Left forelimb (tissue), 1 donor: Measurements from ENCODE around the gene RIMS4.

Experiments used
- DNase-seq: peaks from one replicate; pipeline ENCODE4 v3.0.0-alpha.2; 2018; ENCODE audit warnings: low spot score

RIMS4 gene

DNA sequence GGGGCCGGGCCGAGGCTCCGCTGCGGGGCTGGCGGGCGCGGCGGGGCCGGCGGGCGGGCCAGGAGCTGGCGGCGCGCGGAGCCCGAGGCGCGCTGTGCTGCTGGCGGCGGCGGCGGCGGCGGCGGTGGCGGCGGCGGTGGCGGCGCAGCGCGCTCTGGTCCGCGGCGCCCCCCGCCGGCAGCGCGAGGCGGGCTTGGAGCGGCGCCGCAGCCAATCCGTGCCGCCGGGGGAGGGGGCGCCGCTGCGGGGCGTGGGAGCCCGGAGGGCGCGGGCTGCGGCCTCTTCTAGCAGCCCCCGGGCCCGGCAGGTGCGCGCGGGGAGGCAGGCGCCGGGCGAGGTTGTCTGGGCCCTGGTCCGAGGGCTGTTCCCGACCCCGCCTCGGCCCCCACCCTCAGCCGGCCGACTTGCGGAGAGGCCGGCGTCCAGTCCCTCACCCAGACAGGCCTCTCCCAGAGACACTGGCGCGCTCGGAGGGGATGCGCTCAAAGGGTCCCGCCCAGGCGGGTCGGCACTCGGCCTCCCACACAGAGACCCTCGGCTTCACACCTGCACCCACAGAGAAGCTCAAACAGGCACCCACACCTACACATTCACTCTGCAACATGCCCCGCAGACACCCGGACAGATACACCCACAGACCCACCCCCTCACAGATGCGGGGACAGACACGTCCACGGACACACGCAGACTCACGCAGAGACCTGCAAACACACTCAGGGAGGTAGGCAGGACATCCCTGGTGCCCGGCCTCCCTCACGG, at the start of gene RIMS4:
RIMS4 (minus strand) TSS at position 156 of the 759 bp plus-strand sequence. CDS start 275 bp downstream, outside the sequence.
- peak; percentile 53 for DNase-seq

- no peak for DNase-seq
These were observed 48.4 kb upstream of the RIMS4 start for GRCh38 chr20:44858606-44859360.

DNA sequence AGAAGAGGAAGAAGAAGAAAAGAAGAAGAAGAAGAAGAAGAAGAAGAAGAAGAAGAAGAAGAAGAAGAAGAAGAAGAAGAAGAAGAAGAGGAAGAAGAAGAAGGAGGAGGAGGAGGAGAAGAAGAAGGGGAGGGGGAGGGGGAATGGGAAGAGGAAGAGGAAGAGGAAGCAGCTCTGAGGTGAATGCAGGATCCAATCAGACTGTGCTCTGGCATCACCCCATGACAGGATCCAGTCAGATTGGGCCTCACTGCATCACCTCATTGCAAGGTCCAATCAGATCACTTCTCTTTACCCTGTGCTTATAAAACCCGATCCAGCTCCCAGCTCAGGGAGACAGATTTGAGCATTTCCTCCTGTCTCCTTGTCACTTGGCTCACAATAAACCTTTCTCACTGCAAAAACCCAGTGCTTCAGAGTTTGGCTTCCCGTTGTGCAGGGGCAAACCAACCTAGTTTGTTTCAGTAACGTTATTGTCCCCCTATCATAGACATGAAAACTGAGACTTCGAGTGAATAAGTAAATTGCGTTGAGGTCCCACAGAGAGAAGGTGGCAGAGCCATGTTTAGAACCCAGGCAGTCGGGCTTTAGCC, 46.6 kb upstream of the RIMS4 start:
- DNase-seq, result no peak

- no peak for DNase-seq
These were observed 46.1 kb upstream of the RIMS4 start for GRCh38 chr20:44856442-44856841.

- no peak for DNase-seq
These were observed 41.2 kb upstream of the RIMS4 start for GRCh38 chr20:44851545-44851944.

DNA sequence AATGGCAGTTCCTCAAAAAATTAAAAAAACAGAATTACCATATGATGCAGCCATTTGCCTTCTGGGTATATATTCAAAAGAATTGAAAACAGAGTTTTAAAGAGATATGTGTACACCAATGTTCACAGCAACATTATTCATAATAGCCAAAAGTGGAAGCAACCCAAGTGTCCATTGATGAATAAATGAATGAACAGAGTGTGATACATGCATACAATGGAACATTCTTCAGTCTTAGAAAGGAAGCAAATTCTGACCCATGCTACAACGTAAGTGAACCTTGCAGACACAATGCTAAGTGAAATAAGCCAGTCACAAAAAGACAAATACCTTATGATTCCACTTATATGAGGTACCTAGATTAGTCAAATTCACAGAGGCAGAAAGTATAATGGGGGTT, 40.5 kb upstream of the RIMS4 start:
- no peak for DNase-seq

GRCh38 chr20:44850272-44850671, 39.9 kb upstream of the RIMS4 start:
- no peak for DNase-seq

GRCh38 chr20:44849703-44850102, 39.4 kb upstream of the RIMS4 start:
- no peak for DNase-seq

- DNase-seq, result no peak
These were observed 38.1 kb upstream of the RIMS4 start for GRCh38 chr20:44848254-44849015.

DNA sequence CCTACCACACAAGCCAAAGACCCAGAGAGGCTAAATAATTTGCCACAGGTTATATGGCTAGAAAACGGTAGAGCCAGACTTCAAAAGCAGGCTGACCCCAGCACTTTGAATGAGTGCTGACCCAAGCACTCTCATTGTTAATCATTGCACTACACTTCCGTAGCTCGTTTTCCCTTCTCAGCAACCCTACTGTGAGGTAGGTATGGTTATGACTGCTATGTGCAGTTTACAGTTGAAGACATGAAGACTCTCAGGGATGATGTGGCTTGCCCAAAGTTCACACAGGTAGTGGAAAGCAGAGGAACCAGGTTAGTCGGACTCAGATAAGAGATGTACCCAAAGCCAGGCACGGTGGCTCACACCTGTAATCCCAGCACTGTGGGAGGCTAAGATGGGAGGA, 33.5 kb upstream of the RIMS4 start:
- no peak for DNase-seq

GRCh38 chr20:44841955-44842354, 31.6 kb upstream of the RIMS4 start:
- no peak for DNase-seq

DNA sequence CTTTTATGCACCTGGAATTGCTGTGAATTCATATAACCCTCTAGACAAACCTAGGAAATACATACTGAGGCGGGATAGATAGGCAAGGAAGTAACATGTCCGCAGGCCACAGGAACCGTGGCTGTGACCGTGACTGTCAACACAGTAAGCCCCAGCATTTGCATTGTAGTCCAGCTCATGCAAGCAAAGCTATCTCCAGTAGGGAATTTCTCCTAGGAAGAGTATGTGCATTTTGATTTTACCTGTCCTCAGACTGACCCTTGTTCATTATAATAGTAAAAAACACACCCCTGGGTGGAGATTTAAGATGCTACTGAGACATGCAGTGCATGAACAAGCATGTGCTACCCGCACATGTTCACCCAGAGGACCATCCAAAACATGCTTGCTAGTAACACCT, 30.5 kb upstream of the RIMS4 start:
- DNase-seq, result no peak

DNA sequence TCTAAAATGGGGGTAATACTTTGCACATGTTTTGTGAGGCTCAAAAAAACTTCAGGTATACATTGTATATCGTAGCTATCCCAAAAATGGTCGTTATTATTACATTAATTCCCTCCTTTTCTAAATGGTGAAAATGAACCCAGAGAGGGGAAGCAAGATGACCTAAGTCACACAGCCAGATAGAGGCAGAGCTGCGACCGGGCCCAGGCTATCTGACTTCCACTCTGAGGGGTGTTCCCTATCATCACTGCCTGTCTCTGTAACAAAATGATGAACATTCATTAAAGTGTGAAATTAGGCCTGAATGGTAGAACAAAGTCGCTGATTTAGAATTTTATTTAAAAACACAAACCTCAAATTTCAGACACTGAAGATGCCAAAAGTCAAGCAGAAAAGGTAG, 29.1 kb upstream of the RIMS4 start:
- DNase-seq, result no peak

- DNase-seq, result no peak
These were observed 28.2 kb upstream of the RIMS4 start for GRCh38 chr20:44838521-44838920.

GRCh38 chr20:44837946-44838345, 27.6 kb upstream of the RIMS4 start:
- no peak for DNase-seq

GRCh38 chr20:44836601-44837120, 26.3 kb upstream of the RIMS4 start:
- no peak for DNase-seq

GRCh38 chr20:44835661-44836221, 25.4 kb upstream of the RIMS4 start:
- DNase-seq, result no peak

GRCh38 chr20:44835116-44835515, 24.8 kb upstream of the RIMS4 start:
- DNase-seq, result no peak

- no peak for DNase-seq
These were observed 24.3 kb upstream of the RIMS4 start for GRCh38 chr20:44834693-44835092.

- no peak for DNase-seq
These were observed 23.1 kb upstream of the RIMS4 start for GRCh38 chr20:44833437-44833836.

DNA sequence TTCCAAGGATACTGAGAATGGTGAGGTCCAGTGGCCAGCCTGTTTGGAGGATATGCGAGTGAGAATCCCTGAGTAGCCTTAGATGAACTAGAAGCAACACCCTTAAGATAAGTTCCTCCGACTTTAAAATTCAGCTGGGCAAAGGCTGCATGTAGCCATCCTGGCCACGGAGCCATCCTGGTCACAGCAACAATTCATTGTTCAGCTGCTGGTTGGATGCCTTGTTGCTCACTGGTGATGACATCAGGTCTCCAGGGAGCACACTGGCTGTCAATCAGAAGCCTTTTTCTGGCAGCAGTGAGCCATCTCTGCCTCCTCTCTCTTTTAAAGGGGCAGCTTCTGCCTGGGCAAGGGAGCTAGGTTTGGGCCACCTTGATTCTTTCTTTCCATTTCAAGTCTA, 22.4 kb upstream of the RIMS4 start:
- DNase-seq, result no peak

DNA sequence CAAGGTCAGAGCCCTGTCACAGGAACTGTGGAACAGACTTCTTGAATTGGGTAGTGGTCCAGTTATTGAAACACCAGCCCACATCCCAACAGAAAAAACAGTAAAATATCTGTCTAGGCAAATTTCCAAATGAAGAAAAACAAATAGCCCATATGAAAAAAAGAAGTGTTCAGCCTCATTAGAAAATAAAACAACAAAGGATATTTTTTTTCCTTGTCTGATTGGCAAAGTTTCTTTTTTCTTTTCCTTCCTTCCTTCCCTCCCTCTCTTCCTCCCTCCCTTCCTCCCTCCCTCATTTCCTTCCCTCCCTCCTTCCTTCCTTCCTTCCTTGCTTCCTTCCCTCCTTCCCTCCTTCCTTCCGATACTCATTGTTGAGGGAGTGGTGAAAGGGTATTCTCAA, 20.6 kb upstream of the RIMS4 start:
- DNase-seq, result no peak
